RWPE1 (cell line): ENCODE measurements around the gene DEPDC5.
"Not testable (repeated sequence)": the region's sequence is repeated elsewhere in the genome, so short reads cannot be mapped to it uniquely, and the experiment has no call there.

Source experiments
- CTCF ChIA-PET: fragments of 350-600 bp; sonication (Branson Sonifier 250); formaldehyde crosslinking; extraction: SDS; loops from one replicate; lab custom pipeline; 2021; lab: Yijun Ruan, JAX
- POLR2A ChIA-PET: fragments of 400-600 bp; formaldehyde crosslinking; extraction: SDS; loops from one replicate; lab custom pipeline; 2020; ENCODE audit warnings: antibody characterized with exemption; ENCODE audit not compliant: low non-redundant PET; lab: Yijun Ruan, JAX
- DNase-seq: peaks from one replicate; pipeline ENCODE4 v3.0.0; 2012; ENCODE audit warnings: low spot score
- H3K27ac ChIP-seq: fragments of 450-650 bp; 2 replicates; pipeline ENCODE4 v1.5.1; 2017
- CTCF ChIP-seq: fragments of 450-650 bp; conservative IDR thresholded peaks from 2 replicates; pipeline ENCODE4 v1.5.1; 2017; ENCODE audit warnings: low read depth, mild to moderate bottlenecking

Gene DEPDC5

GRCh38 chr22:31736458-31736857, 17.4 kb upstream of the DEPDC5 start:
- CTCF ChIA-PET, result no interaction called here
- TF ChIP-seq CTCF, result no peak
- POLR2A ChIA-PET, result no interaction called here
- DNase-seq, result no peak
- H3K27ac ChIP-seq, result no peak overlapping the region

- POLR2A ChIA-PET, result no interaction called here
- CTCF ChIA-PET, result no interaction called here
Observed at GRCh38 chr22:31737932-31738331, 15.9 kb upstream of the DEPDC5 start.

GRCh38 chr22:31738566-31738965, 15.3 kb upstream of the DEPDC5 start:
- POLR2A ChIA-PET, result no interaction called here
- no peak for DNase-seq
- H3K27ac ChIP-seq, result no peak overlapping the region
- CTCF ChIA-PET, result no interaction called here
- no peak for TF ChIP-seq CTCF

More at GRCh38 chr22:31737932-31738331, 15.9 kb upstream of the DEPDC5 start:
- no peak overlapping the region for H3K27ac ChIP-seq
- TF ChIP-seq CTCF, result no peak
- DNase-seq, result no peak

GRCh38 chr22:31739795-31740201, 14.0 kb upstream of the DEPDC5 start:
- POLR2A ChIA-PET, result no interaction called here
- no peak for DNase-seq
- TF ChIP-seq CTCF, result no peak
- CTCF ChIA-PET, result interaction anchor here (0.8 kb wide), 1 partner anchor 9 kb away, joined by 3 read pairs; no protein-coding TSS in a partner anchor
- peak overlapping the region; percentile 45 for H3K27ac ChIP-seq

- POLR2A ChIA-PET, DNase-seq, CTCF ChIA-PET: not testable (repeated sequence)
- H3K27ac ChIP-seq, result peak overlapping the region; percentile 45
Observed at GRCh38 chr22:31740314-31740713, 13.5 kb upstream of the DEPDC5 start.

GRCh38 chr22:31742115-31742514, 11.7 kb upstream of the DEPDC5 start:
- DNase-seq, result no peak
- ChIA-PET POLR2A (no interaction called here), CTCF (no interaction called here)
- TF ChIP-seq CTCF, result no peak
- no peak overlapping the region for H3K27ac ChIP-seq

- H3K27ac ChIP-seq, result no peak overlapping the region
- POLR2A ChIA-PET, result no interaction called here
- TF ChIP-seq CTCF, result no peak
- CTCF ChIA-PET, result no interaction called here
- DNase-seq, result no peak
Observed at GRCh38 chr22:31742682-31743081, 11.1 kb upstream of the DEPDC5 start.
